Measurements from ENCODE around the gene HNRNPC. TPM values are rescaled to one million over a fixed set of nuclear protein-coding genes. Genes with fewer than 3 reads are reported as not detected.
"Not testable (repeated sequence)": the region's sequence is repeated elsewhere in the genome, so short reads cannot be mapped to it uniquely, and the experiment has no call there.

The HNRNPC gene
- total RNA-seq, 6 experiments from 2014 or later, result 528 to 684 (median 604) TPM

GRCh38 chr14:21171128-21171527 is 98.1 kb downstream of the HNRNPC start:
- no peaks in the 10 kb centered on the region; the same call in 1 of the 2 replicates for H3K9me3 Mint-ChIP-seq
- TF ChIP-seq CTCF (IDR thresholded peaks at IDR 0.05), result no peak
- H3K27me3 Mint-ChIP-seq (ENCODE audit: insufficient read depth), result peaks cover 21% of the 10 kb centered on the region
- H3K27ac Mint-ChIP-seq, result no peak overlapping the region
- H3K4me1 Mint-ChIP-seq (ENCODE audit: low read depth), result no peaks in the 10 kb centered on the region
- H3K4me3 Mint-ChIP-seq, result no peak overlapping the region
- no peaks in the 10 kb centered on the region for H3K36me3 Mint-ChIP-seq (ENCODE audit: low read depth)
- no peak for DNase-seq

GRCh38 chr14:21169573-21169972 is 99.7 kb downstream of the HNRNPC start:
- Mint-ChIP-seq H3K4me3 (no peak overlapping the region), H3K9me3 (no peaks in the 10 kb centered on the region; the same call in 1 of the 2 replicates)
- TF ChIP-seq CTCF (IDR thresholded peaks at IDR 0.05), result no peak

GRCh38 chr14:21168055-21168454 is 101.2 kb downstream of the HNRNPC start:
- peaks cover 20% of the 10 kb centered on the region for H3K27me3 Mint-ChIP-seq (ENCODE audit: insufficient read depth)
- TF ChIP-seq CTCF (IDR thresholded peaks at IDR 0.05), result no peak
- DNase-seq, result no peak
- H3K9me3 Mint-ChIP-seq, result no peaks in the 10 kb centered on the region; the same call in 1 of the 2 replicates
- no peak overlapping the region for H3K4me3 Mint-ChIP-seq
- H3K36me3 Mint-ChIP-seq (ENCODE audit: low read depth), result no peaks in the 10 kb centered on the region
- no peaks in the 10 kb centered on the region for H3K4me1 Mint-ChIP-seq (ENCODE audit: low read depth)
- no peak overlapping the region for H3K27ac Mint-ChIP-seq

More at GRCh38 chr14:21169573-21169972, 99.7 kb downstream of the HNRNPC start:
- Mint-ChIP-seq H3K27me3 (ENCODE audit: insufficient read depth) (peaks cover 21% of the 10 kb centered on the region), H3K36me3 (ENCODE audit: low read depth) (no peaks in the 10 kb centered on the region), H3K27ac (no peak overlapping the region), H3K4me1 (ENCODE audit: low read depth) (no peaks in the 10 kb centered on the region)
- no peak for DNase-seq

- not testable (repeated sequence) for H3K4me3 Mint-ChIP-seq; DNase-seq; H3K9me3 Mint-ChIP-seq; H3K36me3 Mint-ChIP-seq (ENCODE audit: low read depth); H3K27ac Mint-ChIP-seq; H3K4me1 Mint-ChIP-seq (ENCODE audit: low read depth)
- H3K27me3 Mint-ChIP-seq (ENCODE audit: insufficient read depth), result peaks cover 28% of the 10 kb centered on the region
Observed at GRCh38 chr14:21165670-21166069, 103.6 kb downstream of the HNRNPC start.

- not testable (repeated sequence) for H3K9me3 Mint-ChIP-seq; H3K4me3 Mint-ChIP-seq; H3K4me1 Mint-ChIP-seq (ENCODE audit: low read depth); DNase-seq; H3K27ac Mint-ChIP-seq; H3K36me3 Mint-ChIP-seq (ENCODE audit: low read depth)
- H3K27me3 Mint-ChIP-seq (ENCODE audit: insufficient read depth), result peaks cover 25% of the 10 kb centered on the region
Observed at GRCh38 chr14:21165002-21165605, 104.1 kb downstream of the HNRNPC start.

GRCh38 chr14:21163871-21164291 is 105.4 kb downstream of the HNRNPC start:
- H3K4me1 Mint-ChIP-seq (ENCODE audit: low read depth), result no peaks in the 10 kb centered on the region
- no peaks in the 10 kb centered on the region for H3K36me3 Mint-ChIP-seq (ENCODE audit: low read depth)
- H3K27ac Mint-ChIP-seq, result no peak overlapping the region
- peaks cover 25% of the 10 kb centered on the region for H3K27me3 Mint-ChIP-seq (ENCODE audit: insufficient read depth)
- no peak for DNase-seq
- TF ChIP-seq CTCF (IDR thresholded peaks at IDR 0.05), result no peak
- no peaks in the 10 kb centered on the region for H3K9me3 Mint-ChIP-seq
- H3K4me3 Mint-ChIP-seq, result no peak overlapping the region
